ENCODE data around the gene CNTNAP2.
A peak's percentile ranks its signal among the peaks of the same experiment; 100 is the strongest.

The CNTNAP2 gene

DNA sequence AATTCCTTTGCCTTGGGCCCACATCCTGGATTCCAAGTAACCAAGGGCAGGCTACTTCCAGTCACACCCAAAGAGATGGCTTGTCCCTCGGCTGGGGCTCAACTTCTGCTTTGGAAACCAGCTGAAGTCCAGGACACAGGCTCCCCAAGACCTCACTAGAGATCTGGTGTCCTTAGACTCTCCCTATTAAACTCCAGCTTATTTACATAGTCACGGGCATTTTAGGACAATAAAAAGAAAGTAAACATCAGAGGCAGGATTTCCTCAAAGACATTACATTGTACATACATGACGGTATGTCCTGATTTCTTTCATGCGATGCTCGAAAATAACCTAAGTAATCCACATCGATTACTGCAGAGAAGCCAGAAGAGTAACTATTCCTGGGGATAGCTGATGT lies 2012.4 kb downstream of the CNTNAP2 start:
- no peak for DNase-seq (ENCODE audit: low read depth, low spot score)

DNA sequence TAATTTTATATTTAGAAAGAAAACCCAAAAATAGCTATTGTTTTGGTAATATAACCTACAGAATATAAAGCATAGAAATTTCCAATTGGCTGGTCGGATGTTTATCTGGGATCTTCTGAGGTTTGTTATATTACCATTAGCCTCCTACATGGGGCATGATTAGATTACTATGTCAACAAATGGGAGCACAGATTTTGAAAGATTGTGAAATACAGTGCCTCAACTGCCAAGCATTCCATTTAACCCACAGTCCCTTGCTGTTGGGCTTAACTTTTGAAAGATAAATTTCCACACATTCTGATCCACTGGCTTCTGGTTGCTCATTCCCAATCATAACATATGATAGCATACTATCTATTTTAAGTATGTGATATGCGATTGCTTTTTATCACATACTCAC lies 2018.5 kb downstream of the CNTNAP2 start:
- DNase-seq (ENCODE audit: low read depth, low spot score), result no peak

DNA sequence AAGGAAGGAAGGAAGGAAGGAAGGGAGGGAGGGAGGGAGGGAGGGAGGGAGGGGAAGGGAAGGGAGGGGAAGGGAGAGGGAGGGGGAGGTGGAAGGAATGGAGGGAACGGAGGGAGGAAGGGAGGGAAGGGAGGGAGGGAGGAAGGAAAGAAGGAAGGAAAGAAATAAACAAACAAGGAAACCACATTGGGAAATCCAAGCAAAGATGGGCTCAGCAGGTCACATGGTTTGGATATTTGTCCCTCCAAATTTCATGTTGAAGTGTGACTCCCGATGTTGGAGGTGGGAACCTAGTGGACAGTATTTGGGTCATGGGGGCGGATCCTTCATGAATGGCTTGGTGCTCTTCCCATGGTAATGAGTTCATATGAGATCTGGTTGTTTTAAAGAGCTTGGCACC lies 2019.4 kb downstream of the CNTNAP2 start:
- DNase-seq (ENCODE audit: low read depth, low spot score), result no peak

DNA sequence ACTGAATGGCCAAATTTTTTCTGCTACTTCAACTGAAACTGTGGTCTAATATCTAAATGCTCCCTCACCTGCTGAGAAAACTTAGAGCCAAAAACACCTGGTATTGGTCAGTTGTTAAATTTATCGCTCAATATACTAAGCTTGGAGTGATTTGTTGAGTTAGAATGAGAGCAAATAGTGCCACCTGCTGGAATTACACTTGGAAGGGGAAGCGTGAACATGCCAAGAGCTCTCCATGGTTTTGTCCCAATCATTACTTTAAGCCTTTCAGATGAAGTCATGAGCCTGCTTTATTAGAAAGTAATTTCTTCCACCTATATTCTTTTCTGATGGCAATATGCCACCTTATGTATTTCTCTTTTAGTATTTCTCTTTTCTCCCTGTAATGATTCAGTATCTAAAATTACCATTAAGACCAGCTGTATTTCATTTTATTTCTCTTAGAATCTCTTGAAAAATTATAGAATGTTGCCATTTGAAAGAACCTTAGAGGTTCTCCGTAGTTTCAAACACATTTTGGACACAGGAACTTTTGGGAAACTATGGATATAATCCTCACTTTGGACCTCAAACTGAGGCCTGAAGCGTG lies 2026.2 kb downstream of the CNTNAP2 start:
- DNase-seq (ENCODE audit: low read depth, low spot score), result peak; percentile 17

DNA sequence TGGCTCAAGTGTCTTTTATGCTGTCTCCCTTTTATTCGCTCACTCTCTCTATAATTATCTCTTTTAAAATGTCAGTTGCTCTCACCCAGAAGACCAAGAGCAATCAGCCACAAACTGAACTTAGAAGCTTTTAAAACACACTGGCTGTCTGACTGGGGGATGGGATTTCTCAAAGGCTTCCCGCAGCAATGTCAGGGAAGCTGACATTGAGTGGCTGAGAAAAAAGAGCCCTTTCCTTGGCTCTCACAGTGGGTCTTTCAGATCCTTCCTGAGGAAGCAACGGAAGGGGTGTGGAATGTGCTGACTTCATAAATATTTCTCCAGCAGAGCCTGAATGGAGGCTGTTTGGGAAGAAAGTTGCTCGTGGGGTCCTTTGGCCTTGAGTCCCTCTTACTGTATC lies 2028.2 kb downstream of the CNTNAP2 start:
- no peak for DNase-seq (ENCODE audit: low read depth, low spot score)

DNA sequence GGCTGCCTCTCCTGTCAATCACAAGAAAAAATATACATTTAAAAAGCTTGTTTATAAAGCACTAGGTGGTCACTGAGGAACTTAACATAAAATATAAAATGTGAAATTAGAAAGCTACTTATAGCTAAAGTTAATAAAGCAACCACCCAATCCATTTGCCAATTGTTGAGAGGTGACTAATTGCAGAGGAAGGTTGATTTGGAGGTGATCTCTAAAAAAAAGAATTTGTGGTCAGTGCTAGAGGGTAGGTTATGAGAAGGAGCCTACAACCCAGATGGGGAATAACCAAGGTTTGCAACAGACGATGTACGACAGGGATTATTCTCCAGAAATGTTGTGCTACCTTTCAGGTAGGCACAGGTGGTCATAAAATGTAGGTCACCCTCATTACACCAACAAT lies 2029.7 kb downstream of the CNTNAP2 start:
- DNase-seq (ENCODE audit: low read depth, low spot score), result no peak

DNA sequence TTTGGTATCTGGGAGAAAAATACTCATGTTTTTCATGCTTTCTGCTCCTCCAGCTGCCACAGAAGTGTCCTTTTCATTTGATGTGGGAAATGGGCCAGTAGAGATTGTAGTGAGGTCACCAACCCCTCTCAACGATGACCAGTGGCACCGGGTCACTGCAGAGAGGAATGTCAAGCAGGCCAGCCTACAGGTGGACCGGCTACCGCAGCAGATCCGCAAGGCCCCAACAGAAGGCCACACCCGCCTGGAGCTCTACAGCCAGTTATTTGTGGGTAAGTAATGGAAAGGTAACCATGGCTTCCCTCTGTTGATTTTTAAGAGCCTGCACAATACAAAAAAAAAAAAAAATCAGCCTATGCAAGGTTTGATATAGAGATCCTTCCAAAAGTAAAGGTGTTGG lies 2030.8 kb downstream of the CNTNAP2 start:
- no peak for DNase-seq (ENCODE audit: low read depth, low spot score)

DNA sequence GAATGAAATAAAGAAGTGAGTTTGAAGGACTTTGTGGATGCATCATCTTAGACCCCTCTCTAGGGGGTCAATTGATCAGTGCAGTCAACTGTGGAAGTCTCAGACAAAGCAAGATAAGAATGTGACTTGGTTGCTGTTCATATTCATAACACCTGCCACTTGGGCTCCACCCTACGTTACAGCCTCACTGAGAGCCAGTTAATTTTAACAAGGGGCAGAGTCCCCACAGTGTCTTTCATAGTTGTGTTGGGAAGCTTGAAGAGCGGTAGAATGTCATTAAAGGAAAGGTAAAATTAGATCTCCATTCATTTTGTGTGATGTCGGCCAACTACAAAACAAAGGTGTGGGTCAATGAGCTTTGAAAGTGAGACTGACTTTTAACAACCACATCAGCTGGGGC lies 2031.9 kb downstream of the CNTNAP2 start:
- DNase-seq (ENCODE audit: low read depth, low spot score), result no peak

DNA sequence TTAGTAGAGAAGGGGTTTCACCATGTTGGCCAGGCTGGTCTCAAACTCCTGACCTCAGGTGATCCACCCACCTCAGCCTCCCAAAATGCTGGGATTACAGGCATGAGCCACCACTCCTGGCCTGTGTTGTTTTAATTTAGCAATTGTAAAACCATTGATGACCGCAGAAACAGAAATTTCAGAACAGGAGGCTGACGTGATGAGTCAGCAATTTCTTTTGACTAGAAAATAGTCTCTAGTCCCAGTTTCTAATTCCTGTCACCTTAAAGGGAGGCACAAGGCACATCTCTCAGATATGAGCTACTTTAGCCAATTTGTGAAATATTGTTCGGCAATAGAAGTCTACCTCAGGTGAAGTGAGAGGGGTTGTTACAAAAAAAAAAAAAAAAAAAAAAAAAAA lies 2033.1 kb downstream of the CNTNAP2 start:
- DNase-seq (ENCODE audit: low read depth, low spot score), result no peak

DNA sequence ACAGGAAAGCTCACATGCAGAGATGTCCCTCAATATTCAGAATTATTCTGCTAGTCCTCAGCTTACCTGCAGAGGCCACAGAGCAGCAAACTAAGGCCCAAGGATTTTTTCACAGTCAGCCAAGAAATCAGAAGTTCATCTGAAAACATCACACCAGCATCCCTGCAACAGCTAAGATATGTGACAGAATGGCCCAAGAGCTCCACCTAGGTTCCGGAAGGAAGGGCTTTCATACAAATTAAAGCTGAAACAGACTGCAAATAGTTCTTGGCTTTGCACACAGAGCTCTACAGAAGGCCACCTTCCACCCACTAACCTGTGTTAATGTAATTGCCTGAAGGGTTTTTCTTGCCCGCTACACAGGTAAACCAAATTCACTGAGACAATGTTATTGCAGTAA lies 2035.2 kb downstream of the CNTNAP2 start:
- no peak for DNase-seq (ENCODE audit: low read depth, low spot score)

DNA sequence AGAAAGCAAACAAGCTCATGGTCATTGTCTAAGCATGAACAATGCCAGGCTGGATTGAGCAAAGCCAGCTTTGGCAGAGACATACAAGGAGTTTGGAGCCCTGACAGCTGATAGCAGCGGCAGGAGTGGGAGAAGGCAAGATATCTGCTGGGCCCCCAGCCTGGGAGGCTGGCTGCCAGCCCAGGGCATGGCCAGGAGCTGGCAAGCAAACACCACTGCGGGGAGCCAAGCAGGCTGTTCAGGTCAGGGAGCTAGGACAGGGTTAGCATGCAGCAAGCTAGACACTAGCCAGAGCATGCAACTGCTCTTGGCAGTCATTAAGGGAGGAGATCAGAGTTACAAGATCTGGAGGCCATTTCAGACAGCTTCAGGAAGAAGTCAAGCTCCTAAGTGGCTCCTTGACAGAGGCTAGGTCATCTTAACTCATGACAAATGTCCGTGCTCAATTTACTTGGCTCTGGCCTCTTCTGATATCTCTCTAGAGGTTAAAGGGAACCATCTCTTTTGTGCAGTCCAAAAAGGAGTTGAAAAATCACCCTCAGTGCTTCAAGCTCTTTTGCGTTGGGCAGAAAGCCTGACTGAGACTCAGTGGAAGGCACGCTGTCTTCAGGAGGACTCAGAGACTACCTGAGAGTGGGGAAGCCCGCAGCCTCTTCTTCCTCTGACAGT lies 2037.1 kb downstream of the CNTNAP2 start:
- DNase-seq (ENCODE audit: low read depth, low spot score), result no peak

DNA sequence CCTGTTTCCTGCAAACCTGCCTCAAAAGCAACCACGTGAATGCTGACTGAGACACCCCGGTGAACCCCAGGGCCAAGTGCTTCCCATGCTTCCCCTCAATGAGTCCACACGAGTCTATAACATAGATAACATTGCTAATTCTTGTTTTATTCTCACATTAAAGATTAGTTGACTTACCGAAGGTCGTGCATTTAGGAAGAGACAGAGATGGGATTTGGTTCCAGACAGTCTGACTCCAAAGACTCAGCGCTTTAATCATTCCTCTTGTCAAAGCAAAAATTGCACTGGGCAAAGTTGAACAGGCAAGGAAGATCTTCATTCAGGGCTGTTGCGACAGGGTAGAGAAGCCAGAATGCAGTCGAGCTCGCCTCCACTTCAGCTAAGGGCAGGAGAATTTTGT lies 2038.4 kb downstream of the CNTNAP2 start:
- no peak for DNase-seq (ENCODE audit: low read depth, low spot score)

DNA sequence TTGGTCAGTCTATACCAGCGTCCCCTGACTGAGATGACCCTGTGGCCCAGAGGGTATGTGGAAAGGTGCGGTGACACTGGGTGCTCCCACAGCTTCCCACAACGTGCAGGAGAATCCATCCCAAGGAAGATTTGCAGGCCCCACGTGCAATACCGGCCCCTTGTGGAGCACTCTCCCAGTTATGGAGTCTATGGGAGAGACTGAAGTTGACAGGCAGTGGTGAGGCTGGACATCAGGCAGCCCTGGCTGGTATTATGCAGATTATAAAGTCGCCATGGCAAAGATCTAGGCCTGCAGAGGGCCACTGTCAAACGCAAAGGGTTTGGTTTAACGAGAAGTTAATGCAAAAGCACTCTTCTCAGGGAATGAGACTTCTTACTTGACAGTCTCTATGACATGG lies 2039.2 kb downstream of the CNTNAP2 start:
- DNase-seq (ENCODE audit: low read depth, low spot score), result no peak

DNA sequence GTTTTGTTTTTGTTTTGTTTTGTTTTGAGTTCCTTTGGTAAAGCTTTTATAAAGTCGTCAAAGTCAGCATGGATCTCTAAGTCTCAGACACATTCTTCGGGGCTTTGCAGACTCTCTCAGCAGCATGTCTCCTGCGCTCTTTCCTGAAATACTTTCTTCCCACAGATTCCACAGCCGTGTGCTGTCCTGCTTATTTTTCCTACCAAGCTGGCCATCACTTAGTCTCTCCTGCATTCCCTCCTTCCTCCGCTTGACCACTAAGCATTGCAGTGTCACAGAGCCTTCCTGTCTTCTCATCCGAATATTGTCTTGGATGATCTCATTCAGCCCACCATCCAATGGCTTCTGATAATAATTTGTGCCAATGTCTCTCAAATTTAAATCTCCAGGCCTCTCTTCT lies 2039.6 kb downstream of the CNTNAP2 start:
- DNase-seq (ENCODE audit: low read depth, low spot score), result no peak

DNA sequence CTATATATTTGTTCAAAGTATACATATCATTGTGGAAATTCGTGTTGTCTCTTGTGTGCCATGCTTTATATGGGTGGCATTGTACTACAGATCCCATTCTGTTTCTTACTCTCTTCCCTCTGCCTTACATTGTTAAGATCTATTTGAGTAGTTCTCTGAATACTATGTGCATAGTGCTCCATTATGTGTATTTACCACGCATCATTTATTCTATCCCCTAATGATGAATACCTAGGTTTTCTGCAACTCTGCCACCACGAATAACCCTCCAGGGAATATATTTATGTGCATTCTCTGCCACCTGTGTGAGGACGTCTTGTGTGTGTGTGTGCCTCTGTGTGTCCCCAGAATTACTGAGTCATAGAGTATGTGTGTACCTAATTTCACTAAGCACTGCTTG lies 2042.7 kb downstream of the CNTNAP2 start:
- no peak for DNase-seq (ENCODE audit: low read depth, low spot score)

DNA sequence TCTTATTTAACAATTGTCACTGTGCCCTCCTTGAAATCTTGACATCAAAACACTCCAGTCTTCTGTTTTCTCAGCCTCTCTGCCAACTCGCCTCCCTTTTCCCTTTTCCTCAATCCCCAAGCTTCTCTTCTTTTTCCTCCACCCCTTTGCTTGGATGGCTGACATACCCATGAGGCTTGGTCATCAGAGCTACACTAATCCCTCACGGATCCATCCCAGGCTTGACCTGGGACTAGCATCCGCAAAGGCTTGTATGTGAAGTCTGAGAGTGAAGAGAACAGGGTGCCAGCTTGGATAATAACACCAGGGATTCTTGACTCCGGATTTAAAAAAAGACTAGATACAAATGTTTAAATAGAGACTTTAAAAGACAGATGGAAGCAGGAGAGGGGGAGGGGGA lies 2045.2 kb downstream of the CNTNAP2 start:
- no peak for DNase-seq (ENCODE audit: low read depth, low spot score)

DNA sequence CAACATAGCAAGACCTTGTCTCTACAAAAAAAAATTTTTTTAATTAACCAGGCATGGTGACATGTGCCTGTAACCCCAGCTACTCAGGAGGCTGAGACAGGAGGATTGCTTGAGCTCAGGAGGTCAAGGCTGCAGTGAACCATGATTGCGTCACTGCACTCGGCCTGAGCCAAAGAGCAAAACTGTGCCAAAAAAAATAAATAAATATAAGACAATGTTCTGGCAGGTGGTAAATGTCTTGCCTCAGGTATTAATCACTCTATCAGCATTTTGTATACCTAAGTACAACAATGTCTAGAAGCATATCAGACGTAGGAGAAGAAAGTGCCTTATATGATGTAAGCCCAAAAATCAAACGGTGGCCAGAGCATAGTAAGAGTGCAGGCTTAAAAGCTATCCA lies 2046.2 kb downstream of the CNTNAP2 start:
- DNase-seq (ENCODE audit: low read depth, low spot score), result no peak

DNA sequence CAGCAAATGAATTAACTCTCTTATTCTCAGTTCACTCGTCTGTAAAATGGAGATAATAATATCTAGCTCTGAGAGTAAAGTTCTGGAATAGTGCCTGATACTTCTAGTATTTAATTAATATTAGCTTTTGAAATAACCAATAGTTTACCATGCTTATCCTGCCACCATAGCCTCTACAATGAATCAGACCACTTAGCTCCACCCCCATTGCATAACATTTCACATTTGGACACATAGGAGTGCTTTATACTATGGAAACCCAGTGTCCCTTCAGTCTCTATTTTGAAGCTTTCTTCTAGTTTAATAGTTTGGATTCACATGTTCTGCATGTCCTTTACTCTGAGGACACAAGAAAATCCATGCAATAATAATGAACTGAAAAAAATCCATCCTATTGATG lies 2046.6 kb downstream of the CNTNAP2 start:
- no peak for DNase-seq (ENCODE audit: low read depth, low spot score)

DNA sequence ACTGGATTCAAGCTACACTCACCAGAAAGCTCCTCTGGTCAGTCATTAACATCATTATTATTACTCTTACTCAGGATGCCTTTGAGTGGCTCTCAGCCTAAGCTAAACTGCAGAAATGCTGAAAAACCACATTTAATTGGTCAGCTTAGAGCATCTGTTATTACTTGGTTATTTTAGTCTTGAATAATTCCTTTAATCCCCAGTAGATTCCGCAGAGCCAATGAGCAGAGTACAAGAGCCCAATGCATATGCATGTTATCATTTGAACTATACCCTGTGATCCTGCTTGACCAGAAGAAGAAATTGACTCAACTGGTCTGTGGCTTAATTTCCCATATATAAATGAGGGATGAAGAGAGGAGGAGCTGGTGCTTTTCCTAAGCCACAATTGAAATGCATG lies 2056.3 kb downstream of the CNTNAP2 start:
- no peak for DNase-seq (ENCODE audit: low read depth, low spot score)

DNA sequence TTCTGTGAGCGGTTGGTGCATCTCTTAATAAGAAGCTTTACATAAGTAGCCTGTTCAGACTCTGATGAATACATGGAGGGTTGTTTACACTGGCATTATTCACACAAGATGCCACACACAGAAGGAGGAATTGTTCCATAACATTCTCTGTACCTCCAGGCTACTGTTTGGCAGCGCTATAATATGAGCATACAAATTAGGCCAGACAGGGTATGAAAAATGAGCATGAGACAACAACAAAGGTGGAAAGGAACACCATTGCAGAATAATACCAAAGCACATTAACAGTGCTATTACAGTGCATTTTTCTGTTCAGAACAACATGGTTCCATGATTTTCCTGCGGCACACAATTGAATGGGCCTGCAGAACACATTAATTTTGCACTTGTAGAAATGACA lies 2056.8 kb downstream of the CNTNAP2 start:
- DNase-seq (ENCODE audit: low read depth, low spot score), result no peak

DNA sequence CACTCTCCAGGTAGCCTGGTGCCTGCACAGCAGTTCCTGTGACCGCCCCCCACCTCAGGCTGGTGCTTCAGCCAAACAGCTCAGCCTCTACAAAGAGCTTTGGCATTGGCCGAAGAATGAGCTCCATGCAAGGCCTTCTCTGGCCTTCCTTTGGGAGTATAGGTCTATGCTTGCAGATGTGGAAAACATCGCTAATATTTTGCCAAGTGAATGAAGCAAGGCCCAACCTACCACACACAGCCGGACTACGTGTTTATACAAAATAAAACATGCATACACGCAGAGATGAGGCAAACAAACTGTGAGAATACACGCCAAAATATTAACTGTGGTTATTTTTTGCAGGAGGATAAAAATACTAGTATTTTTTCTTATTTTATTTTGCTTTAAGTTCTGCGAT lies 2057.8 kb downstream of the CNTNAP2 start:
- no peak for DNase-seq (ENCODE audit: low read depth, low spot score)

DNA sequence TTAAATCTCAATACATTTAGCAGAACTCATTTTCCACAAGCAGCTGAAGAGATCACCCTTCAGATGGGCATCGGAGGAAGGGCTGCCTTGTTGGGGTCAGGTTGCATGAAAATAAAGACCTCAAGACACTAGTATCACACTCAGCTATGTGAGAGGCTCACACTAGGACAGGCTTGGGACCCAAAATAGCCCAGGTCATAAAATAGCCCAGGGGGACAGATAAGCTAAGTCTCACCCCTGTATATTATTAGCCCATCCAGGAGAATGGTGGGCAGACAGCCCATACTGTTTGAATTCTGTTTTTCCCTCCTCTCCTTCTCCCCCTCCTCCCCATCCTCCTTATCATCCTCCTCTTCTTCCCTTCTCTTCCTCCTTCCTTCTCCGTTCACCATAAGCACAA lies 2058.9 kb downstream of the CNTNAP2 start:
- DNase-seq (ENCODE audit: low read depth, low spot score), result no peak

DNA sequence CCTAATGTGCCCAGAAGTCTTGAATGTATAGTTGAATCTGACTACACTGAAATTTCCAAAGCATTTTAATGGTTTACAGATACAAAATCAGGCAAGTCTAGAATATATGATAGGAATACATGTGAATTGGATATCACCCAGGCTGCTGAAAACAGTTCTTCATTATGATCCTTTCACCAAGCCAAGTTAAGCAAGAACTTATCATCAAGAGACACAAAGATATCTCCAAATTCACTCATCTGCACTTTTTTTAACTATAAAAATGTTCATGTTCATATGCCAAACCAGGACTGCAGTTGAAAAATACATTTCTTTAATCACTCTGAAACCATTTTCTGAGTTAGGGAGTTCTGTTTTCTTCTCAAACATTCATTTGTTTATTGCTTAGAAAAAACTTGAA lies 2061.4 kb downstream of the CNTNAP2 start:
- DNase-seq (ENCODE audit: low read depth, low spot score), result no peak

DNA sequence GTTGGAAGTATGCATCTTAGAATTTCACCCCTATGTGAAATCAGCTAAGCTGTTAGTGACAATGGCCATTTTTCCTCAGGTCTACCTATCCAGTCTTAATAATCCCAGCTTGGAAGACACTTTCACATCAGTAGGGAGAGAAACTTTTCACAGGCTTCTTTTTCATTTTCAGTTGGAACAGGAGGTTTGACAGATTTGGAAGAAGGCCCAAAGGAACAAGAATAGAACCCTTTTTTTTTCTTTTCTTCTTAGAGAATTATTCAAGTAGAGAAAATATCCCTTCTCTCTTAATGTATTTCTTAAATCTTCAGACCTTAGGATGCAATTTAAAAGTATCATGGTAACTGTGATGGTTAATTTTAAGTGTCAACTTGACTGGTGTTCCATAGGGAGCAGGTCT lies 2063.5 kb downstream of the CNTNAP2 start:
- no peak for DNase-seq (ENCODE audit: low read depth, low spot score)

Measured in iPS DF 19.7 (cell line).